CD4-positive, alpha-beta T cell treated with Interleukin-15 for 1 hour (primary cell): ENCODE results near the gene RALGAPA2.
"Not testable (repeated sequence)": the region's sequence is repeated elsewhere in the genome, so short reads cannot be mapped to it uniquely, and the experiment has no call there.

Source experiments
- DNase-seq: peaks from one replicate; pipeline ENCODE4 v3.0.0-alpha.2; 2020

The RALGAPA2 gene

DNA sequence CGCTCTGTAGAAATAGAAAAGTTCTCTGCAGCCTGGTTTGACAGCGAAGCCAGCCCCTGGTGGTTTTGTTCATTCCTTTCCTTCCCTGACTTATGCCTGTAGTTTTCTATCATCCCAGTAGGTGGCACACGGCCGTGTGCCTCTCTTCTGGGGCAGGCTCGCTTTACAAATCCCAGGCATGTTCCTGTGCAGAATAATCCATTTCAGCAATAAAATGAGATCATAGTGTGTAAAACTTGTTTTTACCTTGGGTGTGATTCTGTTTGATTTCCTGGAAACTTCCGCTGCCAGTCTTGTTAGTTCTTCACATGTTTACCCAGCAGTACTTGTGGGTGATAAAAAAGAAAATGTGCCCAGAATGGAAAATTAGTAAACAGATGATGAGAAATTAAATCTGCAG is 352.0 kb downstream of the RALGAPA2 start:
- peak; percentile 26 for DNase-seq

DNA sequence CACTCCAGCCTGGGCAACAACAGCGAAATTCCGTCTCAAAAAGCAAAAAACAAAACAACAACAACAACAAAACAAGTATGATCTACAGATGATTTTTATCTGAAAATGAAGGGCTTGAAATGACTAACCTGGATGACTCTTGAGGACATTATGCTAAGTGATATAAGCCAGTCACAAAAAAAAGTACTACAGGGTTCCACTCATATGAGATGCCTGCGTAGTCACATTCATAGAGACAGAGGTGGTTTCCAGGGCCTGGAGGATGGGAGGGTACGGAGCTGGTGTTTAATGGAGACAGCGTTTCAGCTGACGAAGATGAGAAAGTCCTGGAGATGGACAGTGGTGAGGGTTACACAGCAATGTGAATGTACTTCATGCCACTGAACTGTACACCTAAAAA is 352.8 kb downstream of the RALGAPA2 start:
- DNase-seq = no peak

DNA sequence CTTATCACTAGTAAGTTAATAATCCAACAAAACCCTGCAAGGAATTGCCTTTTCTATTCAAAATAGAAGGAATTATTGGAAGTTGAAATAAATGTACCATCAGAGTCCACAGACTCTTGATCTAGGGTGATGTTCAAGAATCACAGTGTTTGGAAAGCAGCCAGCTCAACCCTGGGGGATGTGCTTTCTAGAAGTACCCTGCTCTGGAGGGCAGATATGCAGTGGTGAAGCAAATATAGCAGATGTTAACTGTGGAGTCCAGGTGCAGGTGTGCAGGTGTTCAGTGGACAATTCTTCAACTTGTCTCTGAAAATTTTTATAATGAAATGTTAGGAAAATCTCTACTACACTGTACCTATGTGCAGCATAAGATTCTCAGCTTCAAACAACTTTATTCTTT is 353.6 kb downstream of the RALGAPA2 start:
- DNase-seq = no peak

DNA sequence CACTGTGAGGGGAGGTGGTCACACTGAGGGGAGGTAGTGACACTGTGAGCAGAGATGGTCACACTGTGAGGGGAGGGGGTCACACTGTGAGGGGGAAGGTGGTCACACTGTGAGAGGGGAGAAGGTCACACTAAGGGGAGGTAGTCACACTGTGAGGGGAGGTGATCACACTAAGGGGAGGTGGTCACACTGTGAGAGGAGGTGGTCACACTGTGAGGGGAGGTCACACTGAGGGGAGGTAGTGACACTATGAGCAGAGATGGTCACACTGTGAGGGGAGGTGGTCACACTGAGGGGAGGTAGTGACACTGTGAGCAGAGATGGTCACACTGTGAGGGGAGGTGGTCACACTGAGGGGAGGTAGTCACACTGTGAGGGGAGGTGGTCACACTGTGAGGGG is 356.9 kb downstream of the RALGAPA2 start:
- not testable (repeated sequence) for DNase-seq

DNA sequence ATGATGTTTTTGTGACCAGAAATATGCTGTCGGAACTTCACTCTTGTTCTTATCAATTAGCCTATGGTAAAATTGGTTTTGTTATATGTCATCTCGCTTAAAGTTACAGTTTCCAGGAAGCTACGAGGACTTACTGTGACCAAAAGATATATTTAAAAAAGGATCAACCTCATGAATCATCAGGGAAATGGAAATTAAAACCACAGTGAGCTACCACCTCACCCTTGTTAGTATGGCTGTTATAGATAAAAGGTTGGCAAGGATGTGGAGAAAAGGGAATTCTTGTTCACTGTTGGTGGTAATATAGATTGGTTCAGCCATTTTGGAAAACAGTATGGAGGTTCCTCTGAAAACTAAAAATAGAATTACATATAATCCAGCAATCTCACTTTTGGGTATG is 358.9 kb downstream of the RALGAPA2 start:
- DNase-seq = no peak

DNA sequence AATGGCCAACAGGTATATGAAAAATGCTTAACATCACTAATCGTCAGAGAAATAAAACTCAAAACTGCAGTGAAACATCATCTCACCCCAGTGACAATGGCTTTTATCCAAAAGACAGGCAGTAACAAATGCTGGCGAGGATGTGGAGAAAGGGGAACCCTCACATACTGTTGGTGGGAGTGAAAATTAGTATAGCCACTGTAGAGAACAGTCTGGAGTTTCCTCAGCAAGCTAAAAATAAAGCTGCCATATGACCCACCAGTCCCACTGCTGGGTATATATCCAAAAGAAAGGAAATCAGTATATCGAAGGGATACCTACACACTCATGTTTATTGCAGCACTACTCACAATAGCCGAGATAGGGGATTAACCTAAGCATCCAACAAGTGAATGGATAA is 368.0 kb downstream of the RALGAPA2 start:
- no peak for DNase-seq

DNA sequence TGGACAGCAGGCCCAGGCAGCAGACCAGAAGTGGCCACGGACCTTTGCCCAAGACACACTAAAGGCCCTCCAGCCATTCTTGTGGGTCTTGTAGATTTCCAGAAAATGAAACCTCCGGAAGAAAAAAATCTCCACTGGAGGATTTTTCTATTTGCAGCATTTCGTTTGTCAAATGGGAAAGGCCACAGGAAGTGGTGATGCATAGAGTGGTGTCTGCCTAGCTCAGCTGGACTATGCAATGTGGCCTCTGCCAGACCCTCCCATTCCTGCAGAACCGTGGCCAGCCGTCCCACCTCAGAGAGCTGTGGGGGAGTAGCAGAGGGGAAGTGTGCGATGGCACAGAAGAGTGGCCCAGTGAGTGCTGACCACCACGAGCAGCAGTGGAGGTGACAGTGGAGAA is 368.5 kb downstream of the RALGAPA2 start:
- DNase-seq = no peak
